HTERT RPE-1 (cell line): ENCODE results near the gene RAB40C.

ENCODE experiments used
- in situ Hi-C: fragments of 300-500 bp; cut with MboI; formaldehyde crosslinking; loops from 4 replicates; pipeline ENCODE4 v1.14.3; 2020; ENCODE audit warnings: low sequenced_read_pairs

The RAB40C gene

DNA sequence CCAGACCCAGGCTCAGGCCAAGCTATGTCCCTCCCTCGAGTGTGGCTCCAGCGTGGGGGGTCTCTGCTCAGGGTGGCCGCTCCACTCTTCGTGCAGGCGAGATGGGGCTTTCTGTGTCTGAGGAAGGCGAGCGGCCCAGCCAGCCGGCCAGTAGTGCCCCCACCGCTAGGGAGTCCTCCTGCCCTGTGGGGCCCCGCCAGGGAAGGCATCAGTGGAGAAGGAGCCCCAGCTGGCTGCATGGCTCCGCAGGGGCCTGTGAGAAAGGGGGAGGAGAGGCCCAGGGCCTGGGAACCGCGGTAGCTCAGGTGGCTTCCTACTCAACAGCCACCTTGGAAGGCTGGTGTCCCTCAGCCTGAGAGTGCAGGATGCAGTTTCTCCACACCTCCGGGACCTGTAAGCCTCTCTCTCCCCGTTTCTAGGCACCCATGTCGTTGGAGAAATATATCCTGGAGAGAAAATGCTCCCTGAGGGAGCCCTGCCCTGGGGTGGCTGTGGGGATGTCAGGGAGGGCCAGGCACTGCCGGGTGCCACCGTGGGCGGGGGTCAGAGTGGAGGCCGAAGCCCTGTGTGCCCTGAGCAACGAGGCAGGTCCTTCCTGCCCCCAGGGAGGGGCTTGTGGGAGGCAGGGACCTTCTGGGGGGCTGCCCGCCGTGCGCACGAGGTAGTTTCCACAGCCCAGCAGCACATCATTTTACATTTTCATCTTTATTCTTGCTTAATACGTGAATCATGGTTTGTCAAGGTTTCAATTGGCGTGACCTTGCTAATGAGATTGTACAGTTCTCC is 16.8 kb upstream of the RAB40C start:
- in situ Hi-C loops: no loop called here

- in situ Hi-C loops: no loop called here
Observed at GRCh38 chr16:574021-574760, 15.7 kb upstream of the RAB40C start.

DNA sequence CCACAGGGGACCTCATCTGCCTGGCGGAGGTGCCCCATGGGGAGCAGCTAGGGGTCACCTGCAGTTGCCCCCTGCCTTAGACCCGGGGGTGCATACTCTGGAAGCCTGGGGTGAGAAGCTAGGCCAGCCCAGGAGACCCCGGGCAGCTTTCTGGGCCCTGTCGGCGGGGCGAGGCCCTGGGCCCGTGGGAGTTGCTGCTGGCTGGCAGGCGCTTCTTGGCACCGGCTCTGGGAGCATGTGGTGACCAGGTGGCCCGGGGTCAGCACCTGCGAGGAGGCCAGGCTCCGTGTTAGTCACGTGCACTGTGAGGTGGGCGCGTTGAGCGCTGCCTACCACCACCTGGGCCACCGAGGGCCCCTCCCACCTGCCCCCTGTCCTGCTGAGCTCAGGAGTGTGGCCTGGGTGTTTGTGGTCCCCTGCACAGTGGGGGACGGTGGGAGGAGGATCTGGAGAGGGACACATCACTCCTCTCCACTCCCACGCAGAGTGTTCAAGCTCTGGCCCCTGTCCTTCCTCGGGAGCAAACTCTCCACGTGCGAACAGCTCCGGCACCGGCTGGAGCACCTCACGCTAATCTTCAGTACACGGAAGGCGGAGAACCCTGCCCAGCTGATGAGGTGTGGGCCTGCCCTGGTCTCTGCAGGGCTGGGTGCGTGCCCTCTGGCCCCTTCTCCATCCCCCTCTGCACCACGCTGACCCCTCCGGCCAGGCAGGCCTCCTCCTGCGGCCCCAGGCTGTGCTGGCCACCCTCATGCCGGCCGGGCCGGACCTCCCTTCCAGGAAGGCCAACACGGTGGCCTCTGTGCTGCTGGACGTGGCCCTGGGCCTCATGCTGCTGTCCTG is 14.3 kb upstream of the RAB40C start:
- in situ Hi-C loops: no loop called here

- in situ Hi-C loops: no loop called here
Observed at GRCh38 chr16:576197-576822, 13.6 kb upstream of the RAB40C start.

- in situ Hi-C loops: no loop called here
Observed at GRCh38 chr16:576823-577201, 13.1 kb upstream of the RAB40C start.

DNA sequence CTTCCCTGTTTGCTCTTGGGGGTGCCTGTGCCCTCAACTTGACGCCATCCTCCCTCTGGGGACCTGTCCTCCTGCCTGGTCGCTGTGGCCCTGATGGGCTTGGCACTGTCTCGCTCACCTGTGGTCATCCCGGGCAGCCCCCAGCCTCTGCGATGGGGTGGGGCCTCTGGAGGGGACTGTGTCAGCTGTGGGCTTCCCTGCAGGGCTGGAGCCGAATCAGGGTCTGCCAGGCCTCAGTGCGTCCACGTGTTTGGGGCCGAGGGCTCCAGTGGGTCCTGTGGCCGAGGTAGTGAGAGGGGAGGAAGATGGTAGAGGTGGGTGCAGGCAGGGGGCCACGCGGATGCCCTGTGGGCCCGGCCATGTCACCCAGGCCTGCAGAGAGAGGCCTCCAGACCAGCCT is 12.1 kb upstream of the RAB40C start:
- in situ Hi-C loops: no loop called here

DNA sequence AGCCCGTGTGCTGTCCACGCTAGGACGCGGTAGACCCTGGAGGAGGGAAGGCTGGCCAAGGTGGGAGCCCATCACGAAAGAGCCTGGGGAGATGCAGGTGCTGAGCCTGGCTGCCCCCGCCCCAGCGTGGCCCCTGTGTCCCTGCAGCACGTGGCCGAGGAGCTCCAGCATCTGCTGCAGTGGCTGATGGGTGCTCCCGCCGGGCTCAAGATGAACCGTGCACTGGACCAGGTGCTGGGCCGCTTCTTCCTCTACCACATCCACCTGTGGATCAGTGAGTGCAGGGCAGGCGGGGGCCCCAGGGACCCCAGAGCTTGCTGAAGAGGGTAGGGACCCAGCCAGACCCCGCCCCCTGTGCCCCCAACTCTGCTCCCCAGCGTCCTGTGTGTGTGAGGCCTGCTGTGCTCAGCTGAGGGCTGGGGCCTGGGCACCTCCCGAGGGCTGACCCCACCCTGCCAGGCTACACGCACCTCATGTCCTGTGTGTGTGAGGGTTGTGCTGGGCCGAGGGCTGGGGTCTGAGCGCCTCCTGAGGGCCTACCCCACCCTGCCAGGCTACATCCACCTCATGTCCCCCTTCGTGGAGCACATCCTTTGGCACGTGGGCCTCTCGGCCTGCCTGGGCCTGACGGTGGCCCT is 11.5 kb upstream of the RAB40C start:
- in situ Hi-C loops: no loop called here

DNA sequence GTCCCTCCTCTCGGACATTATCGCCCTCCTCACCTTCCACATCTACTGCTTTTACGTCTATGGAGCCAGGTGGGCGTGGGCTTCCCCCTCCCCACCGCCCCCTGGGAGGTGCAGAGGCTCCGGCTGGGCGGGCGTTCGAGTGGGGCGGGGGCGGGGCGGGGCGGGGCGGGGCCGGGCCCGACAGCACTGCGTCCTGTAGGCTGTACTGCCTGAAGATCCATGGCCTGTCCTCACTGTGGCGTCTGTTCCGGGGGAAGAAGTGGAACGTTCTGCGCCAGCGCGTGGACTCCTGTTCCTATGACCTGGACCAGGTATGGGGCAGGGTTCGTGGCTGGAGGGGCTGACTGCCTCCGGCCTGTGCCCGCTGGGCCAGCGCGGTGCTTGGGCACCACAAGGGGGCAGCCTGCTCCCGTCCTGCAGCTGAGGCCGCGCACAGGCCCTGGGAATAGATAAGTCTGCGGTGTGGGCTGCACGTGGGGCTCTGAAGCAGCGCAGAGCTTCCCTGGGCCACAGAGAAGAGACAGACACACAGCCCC is 10.9 kb upstream of the RAB40C start:
- in situ Hi-C loops: no loop called here

DNA sequence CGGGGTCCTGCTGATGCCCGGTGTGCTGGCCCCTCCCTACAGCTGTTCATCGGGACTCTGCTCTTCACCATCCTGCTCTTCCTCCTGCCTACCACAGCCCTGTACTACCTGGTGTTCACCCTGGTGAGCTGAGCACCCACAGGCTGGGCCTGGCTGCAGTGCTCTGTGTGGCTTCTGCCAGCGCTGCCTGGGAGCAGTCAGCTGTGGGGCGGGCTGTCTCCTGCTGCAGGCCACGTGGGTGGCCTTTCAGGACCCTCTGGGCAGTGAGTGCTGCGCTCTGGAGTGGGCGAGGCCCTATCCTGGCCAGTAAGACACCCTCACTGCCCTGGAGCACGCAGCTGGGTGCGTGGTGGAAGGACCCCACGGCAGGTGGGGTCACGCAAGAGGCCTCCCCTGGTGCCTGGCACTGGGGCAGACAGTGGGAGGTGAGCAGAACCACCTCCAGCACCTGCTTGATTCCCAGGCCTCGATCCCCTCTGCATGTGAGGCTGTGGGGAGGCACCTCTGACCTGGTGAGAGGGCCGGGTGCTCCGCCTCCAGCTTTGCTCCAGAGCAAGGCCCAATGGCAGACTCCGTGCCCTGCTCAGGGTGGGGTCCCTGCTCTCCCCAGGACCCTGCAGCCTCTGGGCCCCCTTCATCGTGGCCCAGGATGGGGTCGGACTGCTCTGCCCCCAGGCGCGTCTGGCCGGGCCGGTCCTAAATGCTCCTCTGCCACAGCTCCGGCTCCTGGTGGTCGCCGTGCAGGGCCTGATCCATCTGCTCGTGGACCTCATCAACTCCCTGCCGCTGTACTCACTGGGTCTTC is 9.5 kb upstream of the RAB40C start:
- in situ Hi-C loops: no loop called here

DNA sequence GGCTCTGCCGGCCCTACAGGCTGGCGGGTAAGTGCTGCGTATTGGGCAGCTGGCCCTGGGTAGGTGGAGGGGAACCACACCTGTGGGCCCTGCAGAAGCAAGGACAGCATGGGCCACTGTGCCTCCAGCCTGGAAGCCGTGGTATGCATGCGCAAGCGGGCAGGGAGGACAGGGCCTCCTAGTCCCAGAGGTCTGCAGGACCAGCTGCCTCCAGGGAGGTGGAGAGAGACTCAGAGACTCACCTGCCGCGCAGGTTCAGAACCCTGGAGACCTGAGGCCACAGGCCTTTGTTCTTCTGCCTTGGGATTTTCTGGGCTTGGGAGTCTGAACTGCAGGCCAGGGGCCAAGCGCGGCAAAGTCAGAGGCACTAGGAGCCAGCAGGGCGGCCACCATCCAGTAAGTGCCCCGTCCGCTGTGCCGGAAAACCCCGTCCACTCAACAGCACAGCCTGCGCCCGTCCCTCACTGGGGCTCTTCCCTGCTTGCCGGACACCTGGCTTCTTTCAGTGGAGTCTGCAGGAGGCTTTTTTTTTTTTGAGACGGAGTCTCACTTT is 8.8 kb upstream of the RAB40C start:
- in situ Hi-C loops: no loop called here

DNA sequence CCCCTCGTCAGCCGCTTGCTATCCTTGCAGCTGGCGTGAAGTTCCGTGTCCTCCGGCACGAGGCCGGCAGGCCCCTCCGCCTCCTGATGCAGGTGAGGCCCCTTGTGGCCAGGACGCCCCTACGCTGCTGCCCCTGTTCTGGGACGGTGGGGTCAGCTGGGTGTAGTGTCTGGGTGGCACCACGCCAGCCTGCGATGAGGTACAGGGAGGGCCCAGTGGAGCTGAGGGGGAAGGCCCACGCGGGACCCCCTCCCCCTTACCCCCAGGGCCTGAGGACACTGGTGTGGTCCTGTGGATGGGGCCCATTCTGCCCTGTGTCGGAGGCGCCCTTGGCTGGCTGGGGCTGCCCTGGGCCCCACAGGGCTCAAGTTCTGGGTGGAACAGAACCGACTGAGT is 7.7 kb upstream of the RAB40C start:
- in situ Hi-C loops: no loop called here

DNA sequence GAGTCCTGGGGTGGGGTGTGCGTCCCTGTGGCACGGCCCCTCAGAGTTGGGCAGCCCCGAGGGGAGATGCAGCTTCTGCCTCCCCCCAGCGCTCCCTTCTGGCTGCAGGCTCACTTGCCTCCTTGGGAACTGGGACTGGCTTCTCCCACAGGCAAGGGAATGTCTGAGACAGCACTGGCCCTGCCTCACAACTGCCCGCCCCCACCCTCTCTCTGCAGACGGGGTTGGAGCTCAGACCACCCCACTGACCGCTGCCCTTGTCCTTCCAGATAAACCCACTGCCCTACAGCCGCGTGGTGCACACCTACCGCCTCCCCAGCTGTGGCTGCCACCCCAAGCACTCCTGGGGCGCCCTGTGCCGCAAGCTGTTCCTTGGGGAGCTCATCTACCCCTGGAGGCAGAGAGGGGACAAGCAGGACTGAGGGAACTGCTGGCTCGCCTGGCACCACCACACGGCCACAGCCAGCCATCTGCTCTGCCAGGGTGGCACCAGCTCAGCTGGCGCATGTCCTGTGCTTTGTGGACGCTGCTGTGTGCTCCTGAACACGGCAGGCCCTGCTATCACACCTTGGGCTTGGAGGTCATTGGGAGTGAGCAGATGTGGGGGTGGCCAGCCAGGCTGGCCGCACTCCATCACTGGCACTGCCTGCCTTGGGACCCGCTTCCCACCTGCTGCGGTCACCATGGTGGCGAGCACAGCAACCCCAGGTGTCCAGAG is 7.1 kb upstream of the RAB40C start:
- in situ Hi-C loops: no loop called here

DNA sequence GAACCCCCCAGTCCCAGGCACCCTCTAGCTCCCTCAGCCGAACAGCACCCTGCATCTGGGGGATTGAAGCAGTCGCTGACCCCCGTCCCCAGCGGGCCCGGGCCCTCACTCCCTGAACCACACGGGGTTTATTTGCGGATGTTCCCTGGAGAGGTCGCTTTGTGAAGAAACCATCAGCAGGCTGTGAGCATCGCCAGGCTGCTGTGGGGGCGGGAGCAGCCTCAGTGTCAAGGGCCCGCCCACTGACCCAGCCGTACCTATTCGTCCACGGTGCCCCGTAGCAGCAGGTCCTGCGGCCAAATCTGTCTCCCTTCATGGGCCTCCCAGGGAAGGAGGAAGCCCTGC is 6.4 kb upstream of the RAB40C start:
- in situ Hi-C loops: no loop called here

DNA sequence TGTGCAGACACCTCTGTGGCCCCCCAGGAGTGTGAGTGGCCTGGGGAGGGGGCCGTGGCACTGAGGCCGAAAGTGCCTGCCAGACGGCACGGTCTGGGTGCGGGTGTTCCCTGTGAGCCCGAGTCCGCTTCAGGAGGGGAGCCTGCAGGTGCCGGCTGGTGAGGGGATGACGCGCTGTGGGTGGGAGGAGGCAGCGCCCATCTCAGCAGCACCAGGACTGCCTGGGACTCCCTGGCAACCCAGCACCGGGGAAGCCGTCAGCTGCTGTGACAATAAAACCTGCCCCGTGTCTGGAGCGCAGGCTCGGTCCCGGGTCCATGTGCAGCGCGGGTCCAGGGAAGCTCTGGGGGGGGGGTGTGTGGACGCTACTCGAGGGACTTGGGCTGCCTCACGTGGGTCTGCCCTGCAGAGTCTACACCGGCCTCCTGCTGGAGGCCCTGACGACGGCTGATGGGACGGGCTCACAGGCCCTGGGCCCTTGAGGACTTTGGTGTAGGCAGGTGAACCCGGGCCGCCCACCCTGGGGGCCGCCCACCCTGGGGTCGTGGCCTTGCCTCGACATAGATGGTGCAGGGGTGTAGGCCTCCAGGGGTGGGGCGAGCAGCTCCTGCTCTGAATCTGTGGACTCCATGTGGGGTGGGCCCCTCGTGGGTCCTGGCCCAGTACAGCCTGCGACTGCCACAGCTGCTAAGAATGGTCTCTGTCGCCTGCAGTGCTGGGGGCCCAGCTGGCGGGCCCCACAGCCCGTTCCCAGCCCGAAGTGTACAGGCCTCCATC is 5.9 kb upstream of the RAB40C start:
- in situ Hi-C loops: no loop called here

DNA sequence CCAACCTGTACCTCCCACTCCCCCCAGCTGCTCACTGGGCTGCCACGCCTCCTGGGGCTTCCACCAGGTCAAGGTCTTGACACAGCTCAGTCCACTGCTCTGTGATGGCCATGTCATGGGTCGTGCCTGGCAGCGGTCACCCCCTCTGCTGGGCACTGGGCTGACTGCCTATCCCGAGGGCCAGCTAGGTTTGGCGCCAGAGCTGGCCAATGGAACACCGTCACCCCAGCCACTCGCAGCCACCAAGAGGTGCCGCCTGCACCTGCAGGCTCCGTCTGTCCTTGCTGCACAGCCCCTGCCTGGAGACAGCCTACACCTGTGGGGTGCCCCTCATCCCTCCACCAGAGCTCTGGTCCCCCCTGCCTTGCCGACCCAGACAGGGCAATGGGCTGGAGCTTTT is 4.5 kb upstream of the RAB40C start:
- in situ Hi-C loops: no loop called here

GRCh38 chr16:586047-586644 is 3.7 kb upstream of the RAB40C start:
- in situ Hi-C loops: no loop called here
